ELR (cell line): ENCODE data around the gene SNAP91.

Experiments used
- DNase-seq: peaks from one replicate; pipeline ENCODE4 v3.0.0-alpha.2; 2015; ENCODE audit warnings: low read depth

The SNAP91 gene

GRCh38 chr6:83536647-83537589 lies 172.0 kb downstream of the SNAP91 start:
- no peak for DNase-seq

GRCh38 chr6:83536034-83536646 lies 172.8 kb downstream of the SNAP91 start:
- peak; percentile 66 for DNase-seq

- DNase-seq: peak; percentile 41
Measured at GRCh38 chr6:83518816-83519480, 190.0 kb downstream of the SNAP91 start.

GRCh38 chr6:83517500-83517899 lies 191.4 kb downstream of the SNAP91 start:
- no peak for DNase-seq

DNA sequence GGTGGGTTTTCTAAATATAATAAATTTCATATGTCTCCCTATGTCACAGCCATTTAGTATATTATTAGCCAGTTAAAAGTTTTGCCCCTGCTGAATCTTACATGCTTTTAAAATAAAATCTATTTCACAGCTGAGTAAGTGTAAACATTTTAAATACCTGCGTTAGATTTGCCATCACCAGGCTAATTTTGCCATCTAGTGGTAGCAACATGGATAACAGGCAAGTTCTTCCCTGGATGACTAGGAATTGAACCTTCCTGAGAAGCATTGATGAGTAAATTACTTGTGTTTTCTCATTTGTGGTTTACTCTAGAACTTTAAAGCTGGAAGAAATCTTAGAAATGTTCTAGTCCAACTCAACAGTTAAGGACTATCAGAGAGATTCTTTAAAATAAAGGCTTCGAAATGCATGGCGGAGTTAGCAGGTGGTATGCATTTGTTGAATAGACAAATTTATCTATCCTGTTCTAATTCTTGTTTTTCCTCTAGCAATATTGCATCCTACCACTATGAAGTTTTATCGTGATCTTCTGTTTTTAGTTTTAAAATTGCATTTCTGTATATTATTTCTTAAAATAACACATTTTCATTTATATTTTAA lies 193.9 kb downstream of the SNAP91 start:
- peak; percentile 74 for DNase-seq

DNA sequence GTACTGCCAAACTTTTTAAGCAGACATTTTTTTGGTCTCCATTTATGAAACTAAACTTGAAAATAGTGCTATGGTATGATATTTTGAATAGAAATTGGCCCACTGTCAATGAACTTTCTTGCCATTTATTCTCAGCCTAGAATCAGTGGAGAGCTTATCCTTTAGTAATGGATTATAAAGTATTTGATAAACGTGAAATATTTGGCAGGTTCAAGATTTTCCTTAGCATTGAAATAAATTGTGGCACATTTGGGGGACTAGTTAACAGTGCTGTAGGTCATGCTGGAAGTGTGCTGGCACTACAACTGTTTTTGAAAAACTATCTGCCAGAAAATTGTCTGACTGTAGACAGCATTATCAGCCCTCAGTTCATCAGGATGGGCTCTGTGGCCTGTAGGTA lies 194.4 kb downstream of the SNAP91 start:
- no peak for DNase-seq

- peak; percentile 62 for DNase-seq
Measured at GRCh38 chr6:83511901-83512681, 196.8 kb downstream of the SNAP91 start, which contains the start of gene PRSS35. Gene PRSS35 (plus strand): TSS chr6:83512534. CDS start chr6:83523442, 10,908 bp downstream.

GRCh38 chr6:83511266-83511665 lies 197.6 kb downstream of the SNAP91 start:
- DNase-seq: no peak

DNA sequence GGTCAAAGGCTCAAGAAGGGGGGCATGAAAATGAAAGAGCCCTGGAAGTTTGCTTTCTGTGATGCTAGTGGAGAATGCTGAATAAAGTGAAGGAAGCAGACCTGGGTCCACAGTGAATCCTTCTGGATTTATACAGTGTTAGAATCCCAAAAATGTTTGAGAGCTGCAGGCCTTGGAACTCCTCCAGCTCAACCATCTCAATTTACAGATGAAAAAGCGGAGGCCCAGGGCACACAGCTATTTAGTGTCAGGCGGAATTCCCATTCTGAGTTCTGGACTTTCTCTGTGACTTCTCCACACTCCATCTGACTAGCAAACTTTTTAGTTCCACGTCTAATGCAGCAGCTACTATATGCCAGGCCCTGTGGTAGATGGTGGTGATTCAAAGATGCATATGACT lies 198.1 kb downstream of the SNAP91 start:
- DNase-seq: no peak

DNA sequence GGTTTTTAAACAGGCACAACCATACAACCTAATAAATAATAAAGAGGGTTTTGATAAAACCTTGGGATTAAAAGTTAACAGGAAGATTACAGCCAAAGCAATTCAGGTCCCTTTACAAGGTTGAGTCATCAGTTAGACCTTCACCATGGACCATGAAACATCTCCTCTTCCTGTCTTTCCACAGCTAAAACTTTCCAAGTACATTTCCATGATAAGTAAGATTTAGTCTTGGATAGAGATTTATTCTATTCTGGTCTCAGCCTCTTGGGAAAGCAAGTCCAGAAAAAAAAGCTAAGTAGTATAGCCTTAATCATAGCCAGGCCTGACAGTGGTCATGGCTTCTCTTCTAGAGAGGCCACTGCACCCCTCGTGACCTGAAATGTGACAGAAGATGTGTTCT lies 199.5 kb downstream of the SNAP91 start:
- DNase-seq: peak; percentile 13

DNA sequence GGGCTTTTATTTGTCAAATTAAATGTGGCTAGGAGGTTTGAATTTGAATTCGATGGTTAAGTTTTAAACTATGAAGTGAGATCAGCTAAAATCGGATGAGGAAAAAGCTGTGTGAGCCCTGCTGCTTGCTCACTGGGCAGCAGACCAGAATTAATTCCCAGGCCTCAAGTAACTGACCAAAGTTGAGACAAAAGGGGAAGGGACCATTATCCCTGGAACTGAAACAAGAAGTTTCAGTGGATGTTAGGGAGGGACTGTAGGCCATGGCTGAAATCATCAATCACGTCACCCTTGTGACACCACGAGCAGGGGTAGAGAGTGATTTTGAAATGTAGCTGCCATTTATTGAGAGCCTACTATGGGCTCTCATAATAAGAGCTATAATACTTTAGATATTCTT lies 203.5 kb downstream of the SNAP91 start:
- no peak for DNase-seq
